Sigmoid colon (tissue), 7 donors: ENCODE results near the gene GPHN. TPM values are rescaled to one million over a fixed set of nuclear protein-coding genes. Genes with fewer than 3 reads are reported as not detected.

Experiments used
- DNase-seq: peaks from one replicate; pipeline ENCODE4 v3.0.0-alpha.2; 2019
- H3K27ac ChIP-seq, 4 donors: fragments of 200-600 bp; sonication (generic); one replicate each; pipeline ENCODE4 v1.5.1; 2016 to 2019; ENCODE audit warnings: mild to moderate bottlenecking in 1 of 4
- H3K27me3 ChIP-seq, 3 donors: fragments of 200-600 bp; sonication (generic); one replicate each; pipeline ENCODE4 v1.5.1; 2019; ENCODE audit warnings: mild to moderate bottlenecking in 1 of 3
- H3K36me3 ChIP-seq, 4 donors: fragments of 200-600 bp; sonication (generic); one replicate each; pipeline ENCODE4 v1.5.1; 2016 to 2019
- H3K4me1 ChIP-seq, 4 donors: fragments of 200-600 bp; sonication (generic); one replicate each; pipeline ENCODE4 v1.5.1; 2017 to 2019
- H3K4me3 ChIP-seq, 4 donors: fragments of 200-600 bp; sonication (generic); one replicate each; pipeline ENCODE4 v1.5.1; 2017 to 2019; ENCODE audit warnings: mild to moderate bottlenecking in 2 of 4, moderate library complexity in 1 of 4
- H3K9me3 ChIP-seq, 4 donors: fragments of 200-600 bp in 3 of 4; sonication (generic) in 3 of 4; one replicate each; pipeline versions ENCODE4 v1.5.1 to v1.6.1; 2013 to 2019
- CTCF ChIP-seq, 4 experiments: fragments of 450-650 bp in 3 of 4; fragments of 200-600 bp in 1 of 4; IDR thresholded peaks; one replicate each; pipeline ENCODE4 v1.5.1; 2016 to 2019; ENCODE audit warnings: antibody characterized with exemption in 4 of 4, mild to moderate bottlenecking in 3 of 4, moderate library complexity in 2 of 4
- EP300 ChIP-seq, 4 donors: sonication (generic); formaldehyde crosslinking; IDR thresholded peaks; one replicate each; pipeline ENCODE4 v1.6.1; 2017; ENCODE audit warnings: antibody characterized with exemption in 4 of 4
- POLR2A ChIP-seq, 2 donors: fragments of 450-650 bp; IDR thresholded peaks; one replicate each; pipeline ENCODE4 v1.6.1; 2016; ENCODE audit warnings: antibody characterized with exemption in 2 of 2, mild to moderate bottlenecking in 2 of 2, moderate library complexity in 2 of 2
- POLR2AphosphoS5 ChIP-seq, 4 donors: sonication (generic); formaldehyde crosslinking; IDR thresholded peaks; one replicate each; pipeline ENCODE4 v1.6.1; 2017; ENCODE audit warnings: antibody characterized with exemption in 4 of 4
- WGBS, 2 donors: extraction: QIAGEN DNeasy Blood & Tissue Kit; methylation state at CpG; one replicate each; pipeline ENCODE4 v1.1.7; 2013; 5-methylcytosine and 5-hydroxymethylcytosine counted together
- intact Hi-C: fragments of 100-400 bp; cut with DNase I; formaldehyde crosslinking; loops from one replicate; pipeline ENCODE4 v1.15.1; 2023
- polyA plus RNA-seq, 3 donors: library from polyadenylated mRNA; stranded (reverse); fragments of 200-250 nt; gene quantifications; one replicate each; pipeline ENCODE4 v1.2.3, GENCODE V29; 2013
- total RNA-seq, 4 donors: library from RNA; depleted of rRNA; stranded (reverse); fragments of >200 nt; gene quantifications; one replicate each; pipeline ENCODE4 v1.1.0, GENCODE V29; 2016
- donor health status: healthy with polysubstance abuse.
- donor health status: Bipolar disorder and iron deficiency.
- donor health status: healthy.

The GPHN gene
- total and polyA plus RNA-seq, 7 donors: 5.4 to 20.3 (median 14.1) TPM

DNA sequence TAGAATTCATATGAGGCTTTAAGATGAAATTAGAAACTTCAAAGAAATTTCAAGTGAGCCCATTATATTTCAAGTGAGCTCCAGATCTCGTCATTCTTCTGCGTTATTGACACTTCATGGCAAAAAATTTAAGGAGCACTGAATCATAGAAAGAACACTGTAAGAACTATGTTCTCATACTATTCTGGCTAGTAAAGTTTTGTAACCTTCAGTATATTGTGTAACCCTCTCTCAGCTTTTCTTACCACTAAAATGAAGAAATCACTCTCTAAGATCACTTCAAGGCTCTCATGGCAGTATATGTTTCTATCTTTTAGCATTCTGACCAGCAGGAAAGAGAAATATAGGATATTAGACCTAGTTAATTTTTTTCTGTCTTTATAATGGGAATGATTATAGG, 6.3 kb downstream of the GPHN start:
- Histone ChIP-seq H3K36me3 (no peaks in the 10 kb centered on the region), H3K27me3 (no peaks in the 10 kb centered on the region), H3K4me3 (no peak overlapping the region), H3K27ac (no peak overlapping the region), H3K9me3 (no peaks in the 10 kb centered on the region), H3K4me1 (peaks cover 0 to 12% (median 8%) of the 10 kb centered on the region in 4 donors)
- intact Hi-C loops: no loop called here
- no peak for TF ChIP-seq CTCF (IDR thresholded peaks at IDR 0.05)
- no peak for TF ChIP-seq POLR2A (IDR thresholded peaks at IDR 0.05)
- TF ChIP-seq EP300 (IDR thresholded peaks at IDR 0.05): no peak
- no peak for TF ChIP-seq POLR2AphosphoS5 (IDR thresholded peaks at IDR 0.05)
- DNase-seq: no peak
- 90 to 95% methylated on average over 2 of the region's 2 CpGs for WGBS, 2 donors

- no peak overlapping the region for H3K27ac ChIP-seq
- no peak overlapping the region for H3K4me3 ChIP-seq
- TF ChIP-seq EP300 (IDR thresholded peaks at IDR 0.05): no peak
- no peak for TF ChIP-seq POLR2A (IDR thresholded peaks at IDR 0.05)
- no peak for TF ChIP-seq POLR2AphosphoS5 (IDR thresholded peaks at IDR 0.05)
- no peak for TF ChIP-seq CTCF (IDR thresholded peaks at IDR 0.05)
- H3K36me3 ChIP-seq: no peaks in the 10 kb centered on the region
- WGBS, 2 donors: 76 to 87% methylated on average over 9 of the region's 9 CpGs
- no peaks in the 10 kb centered on the region for H3K27me3 ChIP-seq
- H3K4me1 ChIP-seq: no peaks in the 10 kb centered on the region
- intact Hi-C loops: no loop called here
- no peaks in the 10 kb centered on the region for H3K9me3 ChIP-seq
- no peak for DNase-seq
Observed at GRCh38 chr14:66530526-66530925, 22.6 kb downstream of the GPHN start.

DNA sequence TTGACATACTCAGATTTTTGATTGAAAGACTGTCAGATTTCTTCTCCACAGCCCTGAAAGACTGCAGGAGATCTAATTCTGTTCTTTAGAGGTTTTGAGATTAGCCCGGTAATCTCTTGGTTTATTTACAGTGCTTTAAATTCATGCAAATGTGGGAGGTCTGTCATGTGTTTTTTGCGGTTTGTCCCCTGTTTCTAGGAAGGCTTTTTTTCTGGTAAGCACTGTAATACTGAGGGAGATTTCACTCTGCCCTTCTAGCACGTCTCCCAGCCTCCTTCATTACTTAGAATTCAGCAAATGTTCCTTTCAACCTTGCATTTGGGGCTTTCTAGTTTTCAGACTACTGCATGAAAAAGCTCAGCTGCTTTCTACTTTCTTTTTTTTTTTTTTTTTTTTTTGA, 31.1 kb downstream of the GPHN start:
- no peaks in the 10 kb centered on the region for H3K27me3 ChIP-seq
- WGBS, 2 donors: 62 to 90% methylated on average over 3 of the region's 3 CpGs
- intact Hi-C loops: no loop called here
- no peak for DNase-seq
- no peak overlapping the region for H3K27ac ChIP-seq
- no peaks in the 10 kb centered on the region for H3K36me3 ChIP-seq
- no peaks in the 10 kb centered on the region for H3K9me3 ChIP-seq
- H3K4me3 ChIP-seq: no peak overlapping the region
- TF ChIP-seq POLR2AphosphoS5 (IDR thresholded peaks at IDR 0.05) (no peak), POLR2A (IDR thresholded peaks at IDR 0.05) (no peak), EP300 (IDR thresholded peaks at IDR 0.05) (no peak), CTCF (IDR thresholded peaks at IDR 0.05) (no peak)
- H3K4me1 ChIP-seq: peaks cover 0 to 13% (median 8%) of the 10 kb centered on the region in 4 donors

GRCh38 chr14:66540038-66540437, 32.1 kb downstream of the GPHN start:
- no peak for DNase-seq
- Histone ChIP-seq H3K4me1 (peaks cover 0 to 13% (median 8%) of the 10 kb centered on the region in 4 donors), H3K36me3 (no peaks in the 10 kb centered on the region), H3K4me3 (no peak overlapping the region), H3K9me3 (no peaks in the 10 kb centered on the region), H3K27me3 (no peaks in the 10 kb centered on the region), H3K27ac (no peak overlapping the region)
- intact Hi-C loops: no loop called here
- 78 to 89% methylated on average over 1 of the region's 1 CpG for WGBS, 2 donors
- TF ChIP-seq POLR2AphosphoS5 (IDR thresholded peaks at IDR 0.05) (no peak), EP300 (IDR thresholded peaks at IDR 0.05) (no peak), POLR2A (IDR thresholded peaks at IDR 0.05) (no peak), CTCF (IDR thresholded peaks at IDR 0.05) (no peak)

GRCh38 chr14:66541627-66542026, 33.7 kb downstream of the GPHN start:
- H3K4me1 ChIP-seq: peaks cover 0 to 13% (median 8%) of the 10 kb centered on the region in 4 donors
- DNase-seq: no peak
- H3K36me3 ChIP-seq: no peaks in the 10 kb centered on the region
- H3K27ac ChIP-seq: no peak overlapping the region
- intact Hi-C loops: no loop called here
- WGBS, 2 donors: 86% methylated on average over 3 of the region's 3 CpGs
- no peak overlapping the region for H3K4me3 ChIP-seq
- TF ChIP-seq POLR2A (IDR thresholded peaks at IDR 0.05): no peak
- TF ChIP-seq EP300 (IDR thresholded peaks at IDR 0.05): no peak
- no peak for TF ChIP-seq CTCF (IDR thresholded peaks at IDR 0.05)
- no peaks in the 10 kb centered on the region for H3K27me3 ChIP-seq
- H3K9me3 ChIP-seq: no peaks in the 10 kb centered on the region
